ENCODE measurements around the gene MRPL38. TPM values are rescaled to one million over a fixed set of nuclear protein-coding genes. Genes with fewer than 3 reads are reported as not detected.
"Not testable (repeated sequence)": the region's sequence is repeated elsewhere in the genome, so short reads cannot be mapped to it uniquely, and the experiment has no call there.

Gene MRPL38
- total RNA-seq, 4 donors from 2014 or later, result 40.6 to 117 (median 48.5) TPM

GRCh38 chr17:75889454-75889853 lies 15.2 kb downstream of the MRPL38 start:
- H3K9me3 ChIP-seq, result no peaks in the 10 kb centered on the region
- no peak overlapping the region for H3K4me3 ChIP-seq
- H3K27ac ChIP-seq, result no peak overlapping the region
- DNase-seq, result no peak
- in situ Hi-C loops (cut with MboI; ENCODE audit: low pct_ligation_motif_present in 1 of 4, low pct_unique_long_range_greater_than_20kb in 1 of 4, low sequenced_read_pairs in 3 of 4), result loop anchor here in 1 of 4 donors (25.0 kb wide), 1 partner anchor 127 kb away; the partner anchor contains the start of gene GALK1
- no peaks in the 10 kb centered on the region for H3K36me3 ChIP-seq
- H3K4me1 ChIP-seq, result peaks cover under 1 to 5% (median 3%) of the 10 kb centered on the region in 4 donors
- TF ChIP-seq CTCF (IDR thresholded peaks at IDR 0.05) (no peak), EP300 (IDR thresholded peaks at IDR 0.05; ENCODE audit: low read depth) (no peak), POLR2A (IDR thresholded peaks at IDR 0.05) (no peak), POLR2AphosphoS5 (IDR thresholded peaks at IDR 0.05) (no peak)
- intact Hi-C loops (cut with DNase I; ENCODE audit: low total_unique reads), result no loop called here
- no peaks in the 10 kb centered on the region for H3K27me3 ChIP-seq
- WGBS, 2 donors (ENCODE audit: low coverage in 1 of 2), result 74 to 100% methylated on average over 1 to 6 of the region's 6 CpGs

- DNase-seq, result no peak
- no peaks in the 10 kb centered on the region for H3K36me3 ChIP-seq
- no peak for TF ChIP-seq CTCF (IDR thresholded peaks at IDR 0.05)
- no peak for TF ChIP-seq POLR2AphosphoS5 (IDR thresholded peaks at IDR 0.05)
- no peak for TF ChIP-seq EP300 (IDR thresholded peaks at IDR 0.05; ENCODE audit: low read depth)
- no peak for TF ChIP-seq POLR2A (IDR thresholded peaks at IDR 0.05)
Observed at GRCh38 chr17:75888484-75888883, 16.2 kb downstream of the MRPL38 start.

GRCh38 chr17:75885860-75886259 lies 18.8 kb downstream of the MRPL38 start:
- H3K4me3 ChIP-seq; intact Hi-C loops (cut with DNase I; ENCODE audit: low total_unique reads); DNase-seq; H3K9me3 ChIP-seq; H3K4me1 ChIP-seq; H3K27me3 ChIP-seq; H3K27ac ChIP-seq; H3K36me3 ChIP-seq: not testable (repeated sequence)
- in situ Hi-C loops (cut with MboI; ENCODE audit: low pct_ligation_motif_present in 1 of 4, low pct_unique_long_range_greater_than_20kb in 1 of 4, low sequenced_read_pairs in 3 of 4), result loop anchor here in 1 of 4 donors (25.0 kb wide), 1 partner anchor 124 kb away; the partner anchor contains the start of gene GALK1
- 76 to 93% methylated on average over 3 to 9 of the region's 9 CpGs for WGBS, 2 donors (ENCODE audit: low coverage in 1 of 2)

More at GRCh38 chr17:75888484-75888883, 16.2 kb downstream of the MRPL38 start:
- Histone ChIP-seq H3K4me3 (no peak overlapping the region), H3K4me1 (no peaks in the 10 kb centered on the region), H3K9me3 (no peaks in the 10 kb centered on the region), H3K27me3 (no peaks in the 10 kb centered on the region), H3K27ac (no peak overlapping the region)
- WGBS, 2 donors (ENCODE audit: low coverage in 1 of 2), result 78 to 92% methylated on average over 4 to 5 of the region's 6 CpGs
- in situ Hi-C loops (cut with MboI; ENCODE audit: low pct_ligation_motif_present in 1 of 4, low pct_unique_long_range_greater_than_20kb in 1 of 4, low sequenced_read_pairs in 3 of 4), result loop anchor here in 1 of 4 donors (25.0 kb wide), 1 partner anchor 126 kb away; the partner anchor contains the start of gene GALK1
- intact Hi-C loops (cut with DNase I; ENCODE audit: low total_unique reads), result no loop called here

- 67 to 75% methylated on average over 3 to 8 of the region's 8 CpGs for WGBS, 2 donors (ENCODE audit: low coverage in 1 of 2)
- DNase-seq, result no peak
- in situ Hi-C loops (cut with MboI; ENCODE audit: low pct_ligation_motif_present in 1 of 4, low pct_unique_long_range_greater_than_20kb in 1 of 4, low sequenced_read_pairs in 3 of 4) (loop anchor here in 1 of 4 donors (25.0 kb wide), 1 partner anchor 123 kb away; the partner anchor contains the start of gene GALK1), intact Hi-C loops (cut with DNase I; ENCODE audit: low total_unique reads) (no loop called here)
- Histone ChIP-seq H3K4me1 (no peaks in the 10 kb centered on the region), H3K9me3 (no peaks in the 10 kb centered on the region), H3K27ac (no peak overlapping the region), H3K4me3 (no peak overlapping the region), H3K36me3 (no peaks in the 10 kb centered on the region), H3K27me3 (no peaks in the 10 kb centered on the region)
- TF ChIP-seq EP300 (IDR thresholded peaks at IDR 0.05; ENCODE audit: low read depth), result no peak
- no peak for TF ChIP-seq POLR2A (IDR thresholded peaks at IDR 0.05)
- no peak for TF ChIP-seq POLR2AphosphoS5 (IDR thresholded peaks at IDR 0.05)
- TF ChIP-seq CTCF (IDR thresholded peaks at IDR 0.05), result no peak
Observed at GRCh38 chr17:75885431-75885830, 19.3 kb downstream of the MRPL38 start.
